HEK293T (cell line): Measurements from ENCODE around the gene ZMAT5.

Source experiments
- ARNT ChIP-seq: fragments of 450-650 bp; IDR thresholded peaks from 2 replicates; pipeline ENCODE4 v1.6.1; 2017; ENCODE audit warnings: mild to moderate bottlenecking
- BHLHE40 ChIP-seq: fragments of 450-650 bp; IDR thresholded peaks from 2 replicates; pipeline ENCODE4 v1.6.1; 2016; ENCODE audit warnings: mild to moderate bottlenecking, moderate library complexity, borderline replicate concordance
- CTBP1 ChIP-seq: fragments of 450-650 bp; IDR thresholded peaks from 2 replicates; pipeline ENCODE4 v1.6.1; 2016; ENCODE audit warnings: borderline replicate concordance
- ELF4 ChIP-seq: fragments of 450-650 bp; IDR thresholded peaks from 2 replicates; pipeline ENCODE4 v1.6.1; 2017; ENCODE audit warnings: antibody characterized with exemption
- FOXA1 ChIP-seq: fragments of 450-650 bp; IDR thresholded peaks from 2 replicates; pipeline ENCODE4 v1.6.1; 2016; ENCODE audit warnings: mild to moderate bottlenecking
- FOXK2 ChIP-seq: fragments of 450-650 bp; IDR thresholded peaks from 2 replicates; pipeline ENCODE4 v1.6.1; 2016; ENCODE audit warnings: mild to moderate bottlenecking
- FOXM1 ChIP-seq: fragments of 450-650 bp; IDR thresholded peaks from 2 replicates; pipeline ENCODE4 v1.6.1; 2017; ENCODE audit warnings: mild to moderate bottlenecking, borderline replicate concordance
- HDGF ChIP-seq: fragments of 450-650 bp; IDR thresholded peaks from 2 replicates; pipeline ENCODE4 v1.6.1; 2017; ENCODE audit warnings: antibody characterized with exemption, borderline replicate concordance
- NFRKB ChIP-seq: fragments of 450-650 bp; IDR thresholded peaks from 2 replicates; pipeline ENCODE4 v1.6.1; 2016; ENCODE audit warnings: mild to moderate bottlenecking, moderate library complexity
- SP1 ChIP-seq: fragments of 450-650 bp; IDR thresholded peaks from 2 replicates; pipeline ENCODE4 v1.6.1; 2017
- TARDBP ChIP-seq: fragments of 450-650 bp; IDR thresholded peaks from 2 replicates; pipeline ENCODE4 v1.6.1; 2016
- TF ChIP-seq, protein P1 (sequence below): fragments of 450-650 bp; IDR thresholded peaks from 2 replicates; pipeline ENCODE4 v1.6.1; 2016

DNA sequence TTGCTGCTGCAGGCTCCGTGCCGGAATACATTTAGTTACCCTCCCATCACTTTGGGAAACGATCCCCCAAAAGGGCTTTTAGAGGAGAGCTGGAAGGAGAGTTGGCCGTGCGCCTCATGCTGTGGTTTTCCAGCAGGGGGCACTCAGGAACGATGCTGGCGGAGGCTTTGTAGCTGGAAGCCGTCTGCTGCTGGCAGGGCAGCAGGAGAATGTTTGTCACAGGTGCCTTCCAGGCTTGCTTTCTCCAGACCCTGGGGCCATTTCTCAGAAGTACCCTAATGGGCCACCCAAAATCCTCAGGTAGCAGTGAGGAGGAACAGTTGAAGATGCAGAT is 77.0 kb downstream of the ZMAT5 start:
- TF ChIP-seq FOXA1 (no peak), BHLHE40 (no peak), FOXK2 (no peak), NFRKB (no peak), TARDBP (no peak), CTBP1 (no peak), SP1 (no peak), ELF4 (no peak), FOXM1 (no peak), HDGF (no peak), ARNT (no peak)
- TF ChIP-seq, protein P1, sequence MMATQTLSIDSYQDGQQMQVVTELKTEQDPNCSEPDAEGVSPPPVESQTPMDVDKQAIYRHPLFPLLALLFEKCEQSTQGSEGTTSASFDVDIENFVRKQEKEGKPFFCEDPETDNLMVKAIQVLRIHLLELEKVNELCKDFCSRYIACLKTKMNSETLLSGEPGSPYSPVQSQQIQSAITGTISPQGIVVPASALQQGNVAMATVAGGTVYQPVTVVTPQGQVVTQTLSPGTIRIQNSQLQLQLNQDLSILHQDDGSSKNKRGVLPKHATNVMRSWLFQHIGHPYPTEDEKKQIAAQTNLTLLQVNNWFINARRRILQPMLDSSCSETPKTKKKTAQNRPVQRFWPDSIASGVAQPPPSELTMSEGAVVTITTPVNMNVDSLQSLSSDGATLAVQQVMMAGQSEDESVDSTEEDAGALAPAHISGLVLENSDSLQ = no peak
